ENCODE results near the gene CAT.

CAT gene

DNA sequence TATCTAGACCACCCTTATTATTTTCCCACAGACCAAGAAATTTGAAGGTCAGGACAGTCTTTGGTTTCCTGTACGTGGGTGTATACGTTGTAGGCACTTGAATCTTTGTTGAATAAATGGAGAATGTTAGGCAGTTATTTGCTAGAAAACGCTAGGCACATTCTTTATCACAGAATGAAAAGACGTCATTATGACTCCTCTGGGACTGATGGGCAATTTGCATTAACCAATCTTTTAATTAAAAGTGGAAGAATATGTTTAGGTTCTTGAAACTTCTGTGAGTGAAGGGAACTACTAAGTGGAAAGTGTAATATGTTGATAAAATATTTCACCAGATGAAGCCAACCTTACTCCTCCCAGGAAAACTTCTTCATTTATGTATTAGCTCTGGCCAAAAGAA lies 5.7 kb downstream of the CAT start:
- POLR2A ChIA-PET = no interaction called here
- TF ChIP-seq, protein P1, sequence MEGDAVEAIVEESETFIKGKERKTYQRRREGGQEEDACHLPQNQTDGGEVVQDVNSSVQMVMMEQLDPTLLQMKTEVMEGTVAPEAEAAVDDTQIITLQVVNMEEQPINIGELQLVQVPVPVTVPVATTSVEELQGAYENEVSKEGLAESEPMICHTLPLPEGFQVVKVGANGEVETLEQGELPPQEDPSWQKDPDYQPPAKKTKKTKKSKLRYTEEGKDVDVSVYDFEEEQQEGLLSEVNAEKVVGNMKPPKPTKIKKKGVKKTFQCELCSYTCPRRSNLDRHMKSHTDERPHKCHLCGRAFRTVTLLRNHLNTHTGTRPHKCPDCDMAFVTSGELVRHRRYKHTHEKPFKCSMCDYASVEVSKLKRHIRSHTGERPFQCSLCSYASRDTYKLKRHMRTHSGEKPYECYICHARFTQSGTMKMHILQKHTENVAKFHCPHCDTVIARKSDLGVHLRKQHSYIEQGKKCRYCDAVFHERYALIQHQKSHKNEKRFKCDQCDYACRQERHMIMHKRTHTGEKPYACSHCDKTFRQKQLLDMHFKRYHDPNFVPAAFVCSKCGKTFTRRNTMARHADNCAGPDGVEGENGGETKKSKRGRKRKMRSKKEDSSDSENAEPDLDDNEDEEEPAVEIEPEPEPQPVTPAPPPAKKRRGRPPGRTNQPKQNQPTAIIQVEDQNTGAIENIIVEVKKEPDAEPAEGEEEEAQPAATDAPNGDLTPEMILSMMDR (IDR thresholded peaks at IDR 0.05; ENCODE audit: control extremely low read depth, extremely low read depth, low read depth, missing control alignments) = no peak
- no peak for DNase-seq (ENCODE audit: extremely low spot score)
- CTCF ChIA-PET = interaction anchor here (1.1 kb wide), 1 partner anchor 11 kb away, joined by 4 read pairs; no protein-coding TSS in a partner anchor

DNA sequence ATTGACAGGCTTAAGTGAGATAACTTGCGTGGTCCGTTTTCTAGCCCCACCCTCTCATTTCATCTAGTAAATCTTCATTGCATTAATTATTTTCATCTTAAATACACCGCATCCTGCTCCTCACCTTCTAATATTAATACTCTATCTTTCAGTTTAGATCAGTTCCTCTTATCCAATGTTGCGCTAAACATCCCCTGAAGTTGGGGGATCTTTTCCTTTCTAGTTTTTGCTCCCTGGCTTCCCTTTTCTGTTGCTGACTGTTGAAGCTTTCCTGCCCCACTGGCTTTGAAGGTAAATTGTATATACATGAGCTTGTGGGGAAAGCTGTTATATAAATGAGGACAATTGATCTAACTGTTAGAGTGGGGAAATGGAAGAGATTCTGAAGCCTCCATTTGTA lies 7.2 kb downstream of the CAT start:
- no peak for DNase-seq (ENCODE audit: extremely low spot score)
- ChIA-PET CTCF (interaction anchor here (1.1 to 1.3 kb wide), 2 partner anchors 12 to 22 kb away, joined by 4 read pairs; no protein-coding TSS in a partner anchor), POLR2A (no interaction called here)
- TF ChIP-seq, protein P1 (IDR thresholded peaks at IDR 0.05; ENCODE audit: control extremely low read depth, extremely low read depth, low read depth, missing control alignments) = no peak

DNA sequence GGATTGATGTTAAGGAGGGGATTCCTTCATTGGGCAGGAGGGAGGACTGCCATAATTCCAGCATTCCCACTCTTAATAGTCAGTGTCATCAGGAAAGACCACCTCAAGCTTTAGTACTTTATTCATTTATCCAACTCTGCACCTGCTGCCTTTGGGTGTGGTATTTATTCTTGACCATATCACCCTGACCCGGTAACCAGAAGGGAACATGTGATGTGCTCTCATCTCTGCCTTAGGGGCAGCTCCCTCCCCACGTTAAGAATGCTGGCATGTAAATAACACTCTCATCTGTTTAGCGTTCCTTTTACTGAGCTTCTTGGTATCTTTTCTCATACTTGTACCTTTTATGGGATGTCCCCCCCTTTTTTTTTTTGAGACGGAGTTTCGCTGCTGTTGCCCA lies 7.7 kb downstream of the CAT start:
- TF ChIP-seq, protein P1 (IDR thresholded peaks at IDR 0.05; ENCODE audit: control extremely low read depth, extremely low read depth, low read depth, missing control alignments) = no peak
- POLR2A ChIA-PET = no interaction called here
- CTCF ChIA-PET = interaction anchor here (1.1 to 1.3 kb wide), 2 partner anchors 12 to 21 kb away, joined by 4 read pairs; no protein-coding TSS in a partner anchor
- no peak for DNase-seq (ENCODE audit: extremely low spot score)

DNA sequence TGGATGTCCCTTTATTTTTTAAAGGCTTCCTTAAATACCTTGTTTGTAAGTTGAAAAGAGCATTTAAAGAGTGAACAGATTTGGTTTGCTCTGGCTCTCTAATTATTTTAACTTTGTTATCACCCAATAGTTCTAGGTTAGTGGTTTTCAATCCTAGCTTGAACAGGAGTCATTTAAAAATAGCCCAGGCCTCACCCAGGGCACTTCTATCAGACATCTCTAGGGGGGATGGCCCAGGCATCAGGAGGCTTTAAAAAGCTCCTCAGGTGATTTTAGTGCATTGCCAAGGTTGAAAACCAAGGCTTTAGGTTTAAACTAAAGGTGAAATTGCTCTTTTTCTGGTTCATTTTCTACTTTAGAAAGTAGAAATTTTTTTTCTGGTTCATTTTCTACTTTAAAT lies 8.3 kb downstream of the CAT start:
- TF ChIP-seq, protein P1 (IDR thresholded peaks at IDR 0.05; ENCODE audit: control extremely low read depth, extremely low read depth, low read depth, missing control alignments) = no peak
- POLR2A ChIA-PET = no interaction called here
- DNase-seq (ENCODE audit: extremely low spot score) = no peak
- CTCF ChIA-PET = interaction anchor here (0.8 kb wide), 1 partner anchor 16 kb away, joined by 3 read pairs; no protein-coding TSS in a partner anchor

DNA sequence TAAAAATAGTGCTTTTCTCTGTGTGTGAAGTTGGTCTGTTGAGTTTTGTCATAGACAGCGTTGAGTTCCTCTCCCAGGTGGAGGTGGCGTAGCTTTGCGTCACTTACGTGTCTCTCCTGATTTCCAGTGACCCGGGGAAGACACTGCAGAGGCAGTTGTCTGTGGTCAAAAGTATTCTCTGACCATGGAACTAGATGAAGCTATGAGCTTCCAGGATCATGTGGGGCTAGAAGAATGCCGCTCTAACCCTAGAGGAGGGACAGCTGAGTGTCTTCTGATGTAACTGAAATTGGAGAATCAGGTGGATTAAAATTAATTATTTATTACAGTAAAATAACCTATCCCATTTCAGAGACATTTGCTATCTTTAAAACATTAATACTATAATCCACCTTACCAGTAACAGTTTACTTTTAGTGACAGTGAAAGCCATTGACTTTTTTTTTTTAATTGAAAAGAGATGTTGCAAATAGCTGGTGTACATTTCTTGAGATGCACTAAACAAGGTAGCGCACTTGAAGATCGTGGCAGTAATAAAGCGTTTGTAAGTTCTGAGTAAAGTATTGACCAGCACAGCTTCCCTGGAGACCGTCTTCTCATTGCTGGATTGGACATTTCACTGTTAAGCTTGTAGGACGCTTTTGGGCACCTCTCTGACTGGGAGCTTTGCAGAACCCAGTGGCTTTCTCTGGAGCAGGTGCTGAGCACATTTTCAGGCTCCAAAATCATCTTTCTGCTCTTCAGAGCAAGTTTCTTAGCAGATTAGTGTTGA lies 9.7 kb downstream of the CAT start:
- TF ChIP-seq, protein P1 (IDR thresholded peaks at IDR 0.05; ENCODE audit: control extremely low read depth, extremely low read depth, low read depth, missing control alignments) = no peak
- ChIA-PET CTCF (interaction anchor here (1.0 to 1.3 kb wide), 3 partner anchors 9 to 44 kb away, joined by 3 to 5 read pairs (median 3); no protein-coding TSS in a partner anchor), POLR2A (no interaction called here)
- DNase-seq (ENCODE audit: extremely low spot score) = no peak

DNA sequence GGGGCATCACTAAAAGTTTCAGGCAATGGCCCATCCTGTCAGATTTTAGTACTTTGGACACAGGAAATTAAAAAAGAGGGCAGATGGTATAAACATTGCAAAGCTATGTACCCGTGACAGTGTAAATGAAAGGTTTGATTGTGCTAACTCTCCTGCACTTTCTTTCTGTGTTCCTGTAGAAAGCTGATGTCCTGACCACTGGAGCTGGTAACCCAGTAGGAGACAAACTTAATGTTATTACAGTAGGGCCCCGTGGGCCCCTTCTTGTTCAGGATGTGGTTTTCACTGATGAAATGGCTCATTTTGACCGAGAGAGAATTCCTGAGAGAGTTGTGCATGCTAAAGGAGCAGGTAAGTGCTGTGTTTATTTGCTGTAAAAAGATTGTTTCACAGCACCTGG lies 10.3 kb downstream of the CAT start:
- DNase-seq (ENCODE audit: extremely low spot score) = no peak
- CTCF ChIA-PET = interaction anchor here (1.2 to 1.8 kb wide), 4 partner anchors 9 to 44 kb away, joined by 3 to 5 read pairs (median 5); no protein-coding TSS in a partner anchor
- TF ChIP-seq, protein P1 (IDR thresholded peaks at IDR 0.05; ENCODE audit: control extremely low read depth, extremely low read depth, low read depth, missing control alignments) = no peak
- POLR2A ChIA-PET = no interaction called here
